ENCODE measurements around the gene HSPA8. TPM values are rescaled to one million over a fixed set of nuclear protein-coding genes. Genes with fewer than 3 reads are reported as not detected.

The HSPA8 gene
- total and polyA plus RNA-seq, 2 of the 4 experiments (the other 2 are of a cell fraction) = 2,309 to 4,346 TPM

DNA sequence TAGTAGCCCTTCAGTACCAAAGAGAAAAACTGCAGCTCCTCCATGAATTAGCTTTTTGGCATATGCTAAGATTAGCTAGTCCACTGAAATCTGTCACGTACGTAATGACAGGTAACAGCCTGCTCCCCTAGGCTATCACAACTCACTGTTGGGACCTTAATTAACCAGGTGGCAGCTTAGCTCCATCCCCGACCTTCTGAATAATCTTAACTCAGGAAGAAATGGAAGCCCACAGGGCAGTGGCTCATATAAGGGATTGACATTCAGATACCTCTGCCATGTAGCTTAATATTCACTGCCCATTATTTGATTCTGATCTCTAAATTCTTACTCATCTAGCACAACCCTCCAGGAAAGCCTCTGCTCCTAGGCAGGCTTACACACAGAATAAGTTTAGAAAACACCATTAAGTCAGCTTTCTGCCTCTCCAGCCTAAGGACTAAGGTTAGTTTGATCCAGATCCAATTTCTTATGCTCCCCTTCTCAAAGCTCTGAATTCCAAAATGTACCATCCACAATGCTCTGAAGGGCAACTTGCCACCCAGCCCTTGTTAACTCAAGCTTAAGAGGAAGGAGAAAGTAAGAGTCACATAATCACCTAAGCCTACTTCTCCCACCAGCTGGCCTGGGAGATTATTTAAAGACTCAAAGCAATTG is 5.0 kb downstream of the HSPA8 start:
- ATAC-seq (ENCODE audit: low read depth) (no peak), DNase-seq (no peak)
- Histone ChIP-seq H2BK120ac (ENCODE audit: low read depth, low read length) (no peak overlapping the region), H3K4ac (ENCODE audit: low read depth, low read length) (no peak overlapping the region), H4K20me1 (ENCODE audit: insufficient read depth, low read length) (peaks cover 89% of the 10 kb centered on the region), H3K14ac (replicated peaks; ENCODE audit: low read depth, low read length) (no peak overlapping the region), H3K9me1 (ENCODE audit: insufficient read depth, low read length) (peaks cover 6% of the 10 kb centered on the region; the same call in 1 of the 2 replicates), H3K9me3 (ENCODE audit: control insufficient read depth, insufficient read depth, low read length) (no peaks in the 10 kb centered on the region), H3K4me2 (ENCODE audit: low read depth, low read length) (no peak overlapping the region), H3K27me3 (ENCODE audit: control insufficient read depth, insufficient read depth, low read length) (no peaks in the 10 kb centered on the region), H3K79me1 (ENCODE audit: low read depth in 1 of 2, low read length in 2 of 2) (peaks cover 25 to 36% of the 10 kb centered on the region in 2 experiments; a peak in 3 of 4 replicates), H4K8ac (ENCODE audit: low read depth in 2 of 2, low read length in 2 of 2) (no peak overlapping the region; a peak in 1 of 4 replicates), H2BK15ac (ENCODE audit: low read depth, low read length) (no peak overlapping the region), H4K5ac (ENCODE audit: low read depth, low read length) (no peak overlapping the region), H3K36me3 (ENCODE audit: control insufficient read depth, insufficient read depth, low read length) (peaks cover 61% of the 10 kb centered on the region), H2BK20ac (ENCODE audit: low read depth, low read length) (no peak overlapping the region), H2AFZ (replicated peaks; ENCODE audit: low read length, poor library complexity) (no peak overlapping the region), H3K4me1 (ENCODE audit: control insufficient read depth, insufficient read depth, low read length) (no peaks in the 10 kb centered on the region; the same call in 1 of the 2 replicates), H3K4me3 (ENCODE audit: insufficient read depth, low read depth, low read length) (no peak overlapping the region), H2AK9ac (replicated peaks; ENCODE audit: low read depth, low read length, poor library complexity) (no peak overlapping the region), H4K91ac (ENCODE audit: insufficient read depth, low read depth, low read length) (no peak overlapping the region), H3K18ac (ENCODE audit: low read depth, low read length) (no peak overlapping the region), H2BK5ac (ENCODE audit: low read depth, low read length, poor library complexity, severe bottlenecking) (no peak overlapping the region), H3K9ac (ENCODE audit: low read depth, low read length) (no peak overlapping the region), H3K27ac (ENCODE audit: insufficient read depth, low read length) (no peak overlapping the region), H2AK5ac (ENCODE audit: low read depth, low read length) (no peak overlapping the region), H3K23ac (ENCODE audit: low read depth, low read length) (peak overlapping the region; percentile 29), H3K56ac (ENCODE audit: extremely low read depth, insufficient read depth, low read length) (no peak overlapping the region)
- in situ Hi-C loops (cut with MboI; ENCODE audit: low sequenced_read_pairs) = no loop called here
- ChIA-PET CTCF (interaction anchor here (1.0 kb wide), 1 partner anchor 10 kb away, joined by 3 read pairs; no protein-coding TSS in a partner anchor), POLR2A (ENCODE audit: unreplicated experiment) (no interaction called here)
- TF ChIP-seq RCOR1 (IDR thresholded peaks at IDR 0.05; ENCODE audit: insufficient replicate concordance, low read length) (no peak), NFE2L2 (IDR thresholded peaks at IDR 0.05; ENCODE audit: low read depth, low read length) (no peak), CHD1 (IDR thresholded peaks at IDR 0.05; ENCODE audit: low read depth, low read length) (no peak), ELK1 (IDR thresholded peaks at IDR 0.05; ENCODE audit: borderline replicate concordance, low read depth, low read length) (no peak)
- no CpG with 5 or more reads among the region's 3 CpGs for WGBS, 2 experiments (ENCODE audit: extremely low coverage in 2 of 2, insufficient read length in 1 of 2)
- no TSS peak for BruUV-seq (replicated peaks)
- intact Hi-C loops (cut with micrococcal nuclease) = no loop called here
- dilution Hi-C loops (cut with HindIII; ENCODE audit: low sequenced_read_pairs, unreplicated experiment) = no loop called here
